Activated naive CD4-positive, alpha-beta T cell treated with anti-CD3 and anti-CD28 coated beads, Interleukin-2, amount 10 ng/mL, durations not matched to agents 7 days and 5 days (primary cell): Measurements from ENCODE around the gene AIFM3.

ENCODE experiments used
- CTCF ChIA-PET: fragments of 350-600 bp; sonication (Branson Sonifier 250); formaldehyde crosslinking; loops from one replicate; lab custom pipeline; 2021; ENCODE audit warnings: antibody characterized with exemption; lab: Charles Lee
- DNase-seq: peaks from one replicate; pipeline ENCODE4 v3.0.0-alpha.2; 2020
- H3K27ac Mint-ChIP-seq: one replicate; pipeline ENCODE4 v1.8.0; 2021; ENCODE audit warnings: mild to moderate bottlenecking, moderate library complexity, mixed read lengths
- H3K27me3 Mint-ChIP-seq: one replicate; pipeline ENCODE4 v1.8.0; 2021; ENCODE audit warnings: mild to moderate bottlenecking, mixed read lengths
- H3K36me3 Mint-ChIP-seq: one replicate; pipeline ENCODE4 v1.8.0; 2021; ENCODE audit warnings: mixed read lengths
- H3K4me1 Mint-ChIP-seq: one replicate; pipeline ENCODE4 v1.8.0; 2021; ENCODE audit warnings: mixed read lengths
- H3K4me3 Mint-ChIP-seq: one replicate; pipeline ENCODE4 v1.8.0; 2021; ENCODE audit warnings: mild to moderate bottlenecking, moderate library complexity, mixed read lengths
- H3K9me3 Mint-ChIP-seq: one replicate; pipeline ENCODE4 v1.8.0; 2021; ENCODE audit warnings: mixed read lengths

Gene AIFM3

GRCh38 chr22:21029486-21030025 is 62.5 kb downstream of the AIFM3 start:
- H3K4me1 Mint-ChIP-seq = peaks cover 14% of the 10 kb centered on the region
- H3K36me3 Mint-ChIP-seq = no peaks in the 10 kb centered on the region
- no peaks in the 10 kb centered on the region for H3K9me3 Mint-ChIP-seq
- peaks cover 61% of the 10 kb centered on the region for H3K27me3 Mint-ChIP-seq
- H3K4me3 Mint-ChIP-seq = no peak overlapping the region
- CTCF ChIA-PET = no interaction called here
- DNase-seq = no peak
- no peak overlapping the region for H3K27ac Mint-ChIP-seq

GRCh38 chr22:21030032-21030431 is 63.0 kb downstream of the AIFM3 start:
- peaks cover 64% of the 10 kb centered on the region for H3K27me3 Mint-ChIP-seq
- H3K36me3 Mint-ChIP-seq = no peaks in the 10 kb centered on the region
- no peaks in the 10 kb centered on the region for H3K9me3 Mint-ChIP-seq
- no peak overlapping the region for H3K27ac Mint-ChIP-seq
- CTCF ChIA-PET = no interaction called here
- H3K4me1 Mint-ChIP-seq = peaks cover 11% of the 10 kb centered on the region
- no peak overlapping the region for H3K4me3 Mint-ChIP-seq
- DNase-seq = no peak
